NCI-H748 (cell line): Measurements from ENCODE around the gene LCE6A.

Experiments used
- DNase-seq: peaks from one replicate; lab custom pipeline; 2025; ENCODE audit not compliant: unreplicated experiment; lab: John Stamatoyannopoulos, UW

LCE6A gene

DNA sequence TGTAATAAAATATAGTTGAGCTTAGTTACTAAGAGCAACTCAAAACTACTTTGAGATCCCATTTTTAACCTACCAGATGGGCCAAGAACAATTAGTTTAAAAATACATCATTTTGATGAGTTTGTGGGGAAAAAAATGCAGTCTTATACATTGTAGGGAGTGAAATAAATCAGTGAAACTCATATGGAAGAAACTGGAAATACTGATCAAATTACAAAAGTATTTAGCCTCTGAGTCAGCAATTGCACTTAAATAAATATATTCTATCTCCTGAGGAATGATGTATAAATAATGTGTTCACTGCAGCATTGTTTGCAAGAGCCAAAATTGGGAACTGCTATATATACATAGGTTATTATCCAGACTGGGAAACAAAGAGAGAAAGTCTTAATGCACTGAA lies 30.8 kb downstream of the LCE6A start:
- no peak for DNase-seq

DNA sequence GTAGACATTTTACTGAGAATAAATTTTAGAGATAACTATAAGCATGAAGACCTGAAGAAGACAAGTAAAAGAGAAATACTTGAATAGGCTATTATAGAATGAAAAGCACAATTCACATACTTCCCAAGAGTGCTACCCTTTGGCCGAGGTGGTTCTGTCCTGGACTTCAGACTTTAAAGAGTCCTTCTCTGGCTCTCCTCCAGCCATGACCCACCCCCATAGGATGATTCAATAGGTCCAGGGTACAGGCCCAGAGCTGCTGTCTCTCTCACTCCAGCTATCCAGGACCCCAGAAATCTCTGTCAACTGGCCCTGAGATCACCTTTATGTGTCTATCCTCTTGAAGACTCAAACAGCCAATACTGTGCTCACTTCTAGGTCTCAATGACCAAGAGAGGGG lies 34.2 kb downstream of the LCE6A start:
- DNase-seq: no peak

DNA sequence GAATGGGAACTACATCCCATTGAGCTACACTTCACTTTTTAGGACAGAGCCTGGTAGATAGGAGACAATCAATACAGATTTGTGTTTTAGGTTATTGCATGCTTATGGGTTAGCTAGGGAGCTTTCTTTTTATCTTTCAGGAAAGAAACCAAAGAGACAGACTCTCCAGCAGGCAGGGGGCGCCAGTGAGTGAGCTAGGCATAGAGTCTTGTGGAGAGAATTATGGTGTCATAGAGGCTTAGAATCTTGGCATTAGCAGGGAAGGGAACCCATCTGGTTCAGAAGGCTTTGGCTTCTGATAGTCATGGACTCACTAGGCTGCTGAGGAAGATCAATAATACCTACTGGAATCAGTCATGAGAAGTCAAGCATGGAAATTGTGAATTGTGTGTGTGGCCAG lies 35.4 kb downstream of the LCE6A start, which contains the start of gene SMCP:
TSS of gene SMCP (plus strand) at position 281 of the 400 bp plus-strand sequence. CDS start 6,101 bp downstream, outside the sequence.
- DNase-seq: peak; percentile 2

DNA sequence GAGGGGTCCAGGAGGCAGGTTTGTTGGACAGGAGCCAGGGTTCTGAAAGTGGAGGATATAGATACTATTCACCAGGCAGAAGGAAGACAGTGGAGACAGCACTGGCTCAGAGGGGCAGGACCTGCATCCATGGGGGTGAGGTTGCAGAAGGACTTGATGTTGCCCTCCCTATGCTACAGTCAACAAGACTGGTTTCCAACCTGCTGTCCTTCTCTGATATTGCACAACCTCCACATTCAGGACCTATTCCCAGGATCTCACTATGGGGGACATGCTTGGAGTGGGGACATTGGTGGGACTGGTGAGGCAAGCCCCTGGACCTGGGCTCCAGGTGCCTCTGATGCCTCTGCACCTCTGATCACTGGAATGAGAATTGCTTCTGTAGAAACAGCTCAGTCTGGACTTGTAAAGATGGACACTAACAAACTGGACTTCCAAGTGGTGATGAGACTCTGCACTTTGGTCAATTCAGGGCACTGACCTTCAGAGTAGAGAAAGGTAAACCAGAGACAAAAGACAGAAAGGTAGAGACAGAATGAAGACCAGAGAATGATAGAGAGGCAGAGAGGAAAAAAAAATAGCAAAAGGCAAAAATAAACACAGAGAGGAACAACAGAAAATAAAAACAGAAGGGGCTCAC lies 37.0 kb downstream of the LCE6A start:
- DNase-seq: no peak

DNA sequence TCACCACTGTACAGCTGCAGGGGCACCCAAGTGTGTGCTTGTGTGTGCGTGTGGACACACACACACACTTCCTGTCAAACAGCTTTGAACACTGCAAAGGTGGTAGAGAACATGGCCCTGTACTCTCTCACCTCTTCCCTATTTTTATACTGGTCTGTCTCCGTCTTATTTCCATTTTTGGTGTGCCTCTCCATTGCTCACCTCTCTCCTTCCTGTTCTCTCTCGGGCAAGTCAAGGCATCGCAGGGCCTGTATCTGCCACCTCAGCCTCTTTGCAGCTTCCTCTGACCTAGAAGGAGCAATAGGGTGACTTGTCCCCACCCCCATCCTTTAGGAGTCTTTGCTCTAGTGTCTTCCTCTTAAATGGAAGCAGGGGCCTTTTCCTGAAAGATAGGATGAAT lies 37.7 kb downstream of the LCE6A start:
- no peak for DNase-seq

DNA sequence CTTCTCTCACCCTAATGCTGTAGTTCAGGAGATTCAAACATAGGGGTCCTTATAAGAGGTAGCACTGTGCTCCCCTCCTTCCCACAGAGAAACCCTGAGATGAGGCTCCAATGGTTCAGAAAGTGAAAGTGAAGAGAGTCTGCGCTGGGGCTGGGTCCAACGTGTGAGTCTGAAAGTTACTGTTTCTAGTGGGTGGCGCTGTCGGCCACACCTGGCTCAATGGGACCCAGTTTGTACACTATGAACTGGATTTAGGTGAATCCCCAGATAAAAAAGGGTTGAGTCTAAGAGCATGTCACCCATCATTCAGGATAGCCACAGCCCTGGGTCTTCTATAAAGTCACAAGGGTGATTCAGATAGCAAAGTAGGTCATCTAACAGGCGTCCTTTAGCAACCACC lies 38.3 kb downstream of the LCE6A start:
- no peak for DNase-seq

DNA sequence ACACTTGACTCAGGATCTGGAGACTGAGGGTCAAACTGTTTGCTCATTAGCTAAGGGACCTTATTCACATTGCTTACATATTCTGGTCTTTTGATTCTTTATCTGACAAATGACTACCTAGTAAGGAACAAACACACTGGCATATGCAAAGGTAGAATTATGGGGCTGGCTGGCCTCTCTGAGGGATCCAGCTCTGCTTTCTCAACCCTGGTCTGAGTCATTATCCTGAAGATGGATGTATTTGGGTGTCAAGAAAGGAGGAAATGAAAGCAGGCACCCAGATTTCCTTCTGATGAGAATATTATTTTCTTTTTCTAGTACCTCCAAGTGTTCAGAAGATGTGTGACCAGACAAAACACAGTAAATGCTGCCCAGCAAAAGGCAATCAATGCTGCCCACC lies 41.4 kb downstream of the LCE6A start:
- DNase-seq: no peak

DNA sequence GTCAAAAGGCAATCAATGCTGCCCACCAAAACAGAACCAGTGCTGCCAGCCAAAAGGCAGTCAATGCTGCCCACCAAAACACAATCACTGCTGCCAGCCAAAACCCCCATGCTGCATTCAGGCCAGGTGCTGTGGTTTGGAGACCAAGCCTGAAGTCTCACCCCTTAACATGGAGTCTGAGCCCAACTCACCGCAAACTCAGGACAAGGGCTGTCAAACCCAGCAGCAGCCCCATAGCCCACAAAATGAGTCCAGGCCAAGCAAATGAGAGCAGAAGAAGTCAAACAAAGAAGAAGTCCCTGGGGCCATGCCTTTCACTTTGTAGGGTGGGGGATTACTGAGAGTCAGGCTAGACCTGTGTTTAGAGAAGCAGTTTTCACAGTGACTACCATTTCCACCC lies 41.9 kb downstream of the LCE6A start:
- no peak for DNase-seq

DNA sequence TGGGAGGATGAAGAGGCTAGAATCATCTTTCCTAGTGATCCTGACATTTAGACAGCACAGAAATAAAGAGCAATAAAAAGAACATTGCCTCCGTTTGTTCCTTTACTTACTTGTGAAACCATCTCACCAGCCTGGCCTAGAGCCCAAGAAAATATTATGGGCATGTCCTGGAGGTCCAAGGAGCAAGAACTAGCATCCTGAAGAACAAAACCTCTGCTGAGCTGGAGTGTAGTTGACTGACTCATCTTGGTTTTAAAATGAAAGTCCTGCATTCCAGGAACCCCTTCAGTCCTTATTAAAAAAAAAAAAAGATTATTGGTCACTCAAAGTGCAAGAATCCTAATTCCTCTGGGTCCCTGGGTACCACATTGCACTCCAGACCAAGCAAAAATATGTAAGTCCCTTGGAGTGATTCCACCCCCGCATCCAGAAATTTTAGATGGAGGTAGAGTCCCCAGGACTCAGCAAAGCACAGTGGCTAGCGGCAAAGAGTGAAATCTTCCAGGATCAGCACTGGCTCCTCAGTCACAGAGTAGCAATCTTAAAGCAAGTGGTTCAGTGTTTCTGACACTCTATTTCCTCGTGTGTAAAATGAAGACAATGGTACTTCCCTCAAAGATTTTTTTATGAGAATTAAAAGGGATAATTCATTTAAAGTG lies 42.4 kb downstream of the LCE6A start:
- DNase-seq: no peak

DNA sequence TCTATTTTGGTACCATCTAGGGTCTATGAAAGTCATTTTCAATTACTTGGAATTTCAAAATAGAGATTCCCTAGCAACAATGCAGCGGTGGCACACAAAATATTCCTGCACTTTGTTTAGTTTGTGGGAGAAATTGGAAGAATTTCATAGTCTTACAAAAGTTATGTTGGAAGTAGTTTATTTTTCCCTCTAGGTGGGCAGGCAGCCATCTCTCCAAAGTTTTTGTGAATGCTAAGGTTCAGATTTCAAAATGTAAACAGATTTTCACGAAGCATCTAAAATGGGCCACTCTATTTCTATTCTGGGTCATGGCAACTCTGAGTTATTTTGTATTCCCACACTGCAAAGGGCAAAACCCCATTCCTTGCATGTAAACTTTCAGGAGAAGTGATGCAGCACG lies 43.4 kb downstream of the LCE6A start:
- DNase-seq: no peak

DNA sequence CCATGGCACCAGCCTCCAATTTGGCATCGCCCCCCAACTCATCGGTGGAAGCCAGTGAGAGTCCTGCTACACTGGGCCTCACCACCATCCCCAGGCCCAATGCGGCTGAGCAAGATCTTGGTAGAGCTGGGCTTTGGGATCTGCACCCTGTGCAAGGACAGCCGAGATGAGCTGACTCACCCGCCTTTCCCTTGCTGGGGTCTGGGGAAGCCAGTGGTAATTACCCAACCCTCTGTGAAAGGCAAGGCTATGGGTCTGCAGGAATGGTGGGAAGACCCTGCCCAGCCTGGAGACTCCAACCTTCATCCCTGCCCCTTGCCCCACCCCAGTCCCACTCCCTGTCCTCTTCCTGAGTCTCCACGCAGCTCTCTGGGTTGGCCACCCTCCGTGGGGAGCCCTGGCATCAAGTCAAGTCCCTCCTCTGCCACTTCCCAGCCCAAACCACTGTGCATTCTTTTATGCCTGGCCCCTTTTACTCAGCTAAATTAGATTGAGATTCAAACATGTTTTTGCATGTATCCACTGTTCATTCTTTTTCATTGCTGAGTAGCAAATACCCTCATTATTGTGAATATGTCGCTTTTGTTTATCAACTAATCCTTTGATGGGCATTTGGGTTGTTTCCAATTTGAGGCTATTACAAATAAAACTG lies 44.2 kb downstream of the LCE6A start:
- DNase-seq: no peak

DNA sequence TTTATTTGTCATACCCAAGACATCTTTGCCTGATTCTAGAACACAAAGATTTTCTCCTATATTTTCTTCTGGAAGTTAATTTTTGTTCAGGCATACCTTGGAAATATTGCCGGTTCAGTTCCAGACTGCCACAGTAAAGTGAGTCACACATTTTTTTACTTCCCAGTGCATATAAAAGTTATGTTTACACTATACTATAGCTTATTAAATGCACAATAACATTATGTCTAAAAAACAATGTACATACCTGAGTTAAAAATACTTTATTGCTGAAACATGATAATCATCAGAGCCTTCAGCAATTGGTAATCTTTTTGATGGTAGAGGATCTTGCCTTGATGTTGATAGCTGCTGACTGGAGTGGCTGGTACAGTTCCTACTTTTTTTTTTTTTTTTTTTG lies 45.5 kb downstream of the LCE6A start:
- no peak for DNase-seq
